ENCODE results near the gene MAP4K3.

DNA sequence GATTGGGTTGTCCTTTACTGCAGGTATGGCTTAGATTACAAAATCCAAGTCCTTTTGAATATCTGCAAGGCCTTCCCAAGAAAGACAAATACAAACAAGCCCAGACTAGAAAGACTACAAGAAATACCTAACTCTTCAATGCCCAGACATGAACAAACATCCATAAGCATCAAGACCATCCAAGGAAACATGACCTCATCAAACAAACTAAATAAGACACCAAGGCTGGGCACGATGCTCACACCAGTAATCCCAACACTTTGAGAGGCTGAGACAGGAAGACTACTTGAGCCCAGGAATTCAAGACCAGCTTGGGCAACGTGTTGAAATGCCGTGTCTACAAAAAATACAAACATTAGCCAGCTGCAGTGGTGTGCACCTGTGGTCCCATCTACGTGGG is 31.7 kb downstream of the MAP4K3 start:
- TF ChIP-seq EZH2 (IDR thresholded peaks at IDR 0.05), result no peak
- TF ChIP-seq POLR2AphosphoS5 (IDR thresholded peaks at IDR 0.05; ENCODE audit: borderline replicate concordance, low read depth, low read length), result no peak

All from SK-N-MC (cell line).